ENCODE data around the gene SCFD2. TPM values are rescaled to one million over a fixed set of nuclear protein-coding genes. Genes with fewer than 3 reads are reported as not detected.

SCFD2 gene
- polyA plus RNA-seq, 2 of the 4 experiments (the other 2 are of a cell fraction): 7.6 to 10.8 TPM

DNA sequence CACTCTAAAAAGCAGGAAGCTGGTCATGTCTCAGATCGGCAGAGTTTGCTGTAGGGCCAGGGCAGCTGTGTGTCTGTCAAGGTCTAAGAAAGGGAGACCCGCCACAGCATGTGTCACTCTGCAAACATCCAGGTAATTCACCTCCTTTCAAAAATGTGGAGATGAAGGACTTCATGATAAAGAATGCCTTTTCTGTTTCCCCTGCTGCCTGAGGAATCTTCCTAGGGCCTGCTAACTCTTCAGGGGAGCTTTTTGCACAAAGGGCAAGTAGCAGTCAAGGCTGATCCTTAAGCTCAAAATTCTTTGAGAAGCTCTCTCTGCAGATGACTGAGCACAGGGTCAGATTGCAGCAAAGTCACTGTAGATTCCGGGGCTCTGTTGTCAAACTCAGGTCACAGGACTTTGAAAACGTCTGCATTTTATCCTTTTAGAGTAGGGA, 482.7 kb downstream of the SCFD2 start:
- H3K27ac ChIP-seq: no peak overlapping the region
- no peak overlapping the region for H3K4me2 ChIP-seq
- FAIRE-seq (no peak), ATAC-seq (no peak), DNase-seq (ENCODE audit: low read depth in 1 of 2, low spot score in 1 of 2) (no peak)
- H3K4me1 ChIP-seq: no peaks in the 10 kb centered on the region
- WGBS (ENCODE audit: missing lambda C conversion rate): 80% methylated on average over 4 of the region's 4 CpGs
- no peaks in the 10 kb centered on the region for H3K9me3 ChIP-seq
- TF ChIP-seq, protein P1, sequence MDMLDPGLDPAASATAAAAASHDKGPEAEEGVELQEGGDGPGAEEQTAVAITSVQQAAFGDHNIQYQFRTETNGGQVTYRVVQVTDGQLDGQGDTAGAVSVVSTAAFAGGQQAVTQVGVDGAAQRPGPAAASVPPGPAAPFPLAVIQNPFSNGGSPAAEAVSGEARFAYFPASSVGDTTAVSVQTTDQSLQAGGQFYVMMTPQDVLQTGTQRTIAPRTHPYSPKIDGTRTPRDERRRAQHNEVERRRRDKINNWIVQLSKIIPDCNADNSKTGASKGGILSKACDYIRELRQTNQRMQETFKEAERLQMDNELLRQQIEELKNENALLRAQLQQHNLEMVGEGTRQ (IDR thresholded peaks at IDR 0.05): no peak
- TF ChIP-seq RCOR1 (IDR thresholded peaks at IDR 0.05; ENCODE audit: low read depth, low read length) (no peak), CEBPB (IDR thresholded peaks at IDR 0.05) (no peak), KDM1A (IDR thresholded peaks at IDR 0.05; ENCODE audit: low read depth) (no peak)
- H3K4me3 ChIP-seq: no peak overlapping the region
- ChIA-PET POLR2A (no interaction called here), CTCF (no interaction called here)

DNA sequence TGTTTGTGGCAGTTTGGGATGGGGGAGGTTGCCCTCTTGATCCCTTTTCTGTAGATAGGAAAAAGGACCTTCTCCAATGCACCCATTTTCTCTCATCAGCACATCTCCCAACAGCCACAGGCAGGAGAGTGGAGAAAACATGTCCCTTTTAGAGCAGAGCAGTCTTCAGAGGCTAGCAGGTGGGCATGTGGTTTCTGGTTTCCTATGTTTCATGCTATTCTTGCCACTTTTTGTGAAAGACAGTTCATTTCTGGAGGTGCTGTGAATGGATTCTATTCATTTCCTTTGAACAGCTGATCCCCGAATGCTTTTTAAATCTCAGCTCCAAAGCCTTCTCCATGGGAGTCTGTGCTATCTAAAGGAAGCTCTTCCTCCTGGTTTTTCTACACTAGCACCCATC, 484.9 kb downstream of the SCFD2 start:
- POLR2A ChIA-PET: no interaction called here

DNA sequence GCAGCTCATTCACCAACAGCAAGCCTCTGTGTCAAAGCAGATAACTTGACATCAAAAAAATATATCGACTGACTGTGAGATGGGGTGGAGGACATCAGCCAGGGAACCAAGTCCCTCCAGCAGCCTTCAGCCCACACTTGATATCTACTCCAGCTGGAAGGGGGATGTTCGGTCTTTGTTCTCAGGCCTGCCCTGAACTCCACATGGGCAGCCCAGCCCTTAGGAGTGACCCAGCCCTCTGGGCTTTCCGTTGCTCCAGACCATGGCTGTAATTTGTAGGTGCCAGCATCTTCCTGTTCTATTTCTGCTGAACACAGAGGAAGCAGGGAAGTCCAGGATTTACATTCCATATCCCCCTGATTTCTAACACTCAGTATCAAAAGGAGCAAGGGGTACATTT, 486.4 kb downstream of the SCFD2 start:
- no peak overlapping the region for H3K4me3 ChIP-seq
- H3K9me3 ChIP-seq: no peaks in the 10 kb centered on the region
- ChIA-PET CTCF (no interaction called here), POLR2A (no interaction called here)
- ATAC-seq (no peak), FAIRE-seq (no peak), DNase-seq (ENCODE audit: low read depth in 1 of 2, low spot score in 1 of 2) (no peak)
- no peak overlapping the region for H3K27ac ChIP-seq
- H3K4me1 ChIP-seq: no peaks in the 10 kb centered on the region
- no peak for TF ChIP-seq KDM1A (IDR thresholded peaks at IDR 0.05; ENCODE audit: low read depth)
- TF ChIP-seq, protein P2, sequence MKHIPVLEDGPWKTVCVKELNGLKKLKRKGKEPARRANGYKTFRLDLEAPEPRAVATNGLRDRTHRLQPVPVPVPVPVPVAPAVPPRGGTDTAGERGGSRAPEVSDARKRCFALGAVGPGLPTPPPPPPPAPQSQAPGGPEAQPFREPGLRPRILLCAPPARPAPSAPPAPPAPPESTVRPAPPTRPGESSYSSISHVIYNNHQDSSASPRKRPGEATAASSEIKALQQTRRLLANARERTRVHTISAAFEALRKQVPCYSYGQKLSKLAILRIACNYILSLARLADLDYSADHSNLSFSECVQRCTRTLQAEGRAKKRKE (CRISPR knock-in tag; IDR thresholded peaks at IDR 0.05; ENCODE audit: low read depth): no peak
- TF ChIP-seq ESRRA (IDR thresholded peaks at IDR 0.05; ENCODE audit: borderline replicate concordance, low read length): no peak
- no peak for TF ChIP-seq RCOR1 (IDR thresholded peaks at IDR 0.05; ENCODE audit: low read depth, low read length)
- no peak for TF ChIP-seq ZSCAN20 (CRISPR knock-in tag; IDR thresholded peaks at IDR 0.05)
- no peak for TF ChIP-seq FOXS1 (CRISPR knock-in tag; IDR thresholded peaks at IDR 0.05)
- no peak for TF ChIP-seq CEBPB (IDR thresholded peaks at IDR 0.05)
- TF ChIP-seq SMC3 (IDR thresholded peaks at IDR 0.05): no peak
- no peak for TF ChIP-seq EHF (CRISPR knock-in tag; IDR thresholded peaks at IDR 0.05)
- no peak for TF ChIP-seq ZFP36 (IDR thresholded peaks at IDR 0.05; ENCODE audit: borderline replicate concordance, partially characterized antibody)
- no peak for TF ChIP-seq PHF8 (IDR thresholded peaks at IDR 0.05; ENCODE audit: borderline replicate concordance, low read depth)
- no peak overlapping the region for H3K4me2 ChIP-seq
- 74% methylated on average over 3 of the region's 3 CpGs for WGBS (ENCODE audit: missing lambda C conversion rate)

More for the DNA sequence above, 484.9 kb downstream of the SCFD2 start:
- CTCF ChIA-PET: interaction anchor here (0.7 kb wide), 1 partner anchor 241 kb away, joined by 3 read pairs; no protein-coding TSS in a partner anchor
- Histone ChIP-seq H3K4me2 (no peak overlapping the region), H3K4me1 (no peaks in the 10 kb centered on the region), H3K9me3 (no peaks in the 10 kb centered on the region), H3K4me3 (no peak overlapping the region), H3K27ac (no peak overlapping the region)
- WGBS (ENCODE audit: missing lambda C conversion rate): 100% methylated on average over 1 of the region's 1 CpG
- TF ChIP-seq NR3C1 (IDR thresholded peaks at IDR 0.05) (no peak), ZC3H11A (IDR thresholded peaks at IDR 0.05) (no peak), E2F6 (IDR thresholded peaks at IDR 0.05; ENCODE audit: borderline replicate concordance, low read depth) (no peak), PBX3 (IDR thresholded peaks at IDR 0.05) (no peak), CHD2 (IDR thresholded peaks at IDR 0.05; ENCODE audit: low read length, partially characterized antibody) (no peak), GATA3 (IDR thresholded peaks at IDR 0.05; ENCODE audit: borderline replicate concordance) (no peak)
- TF ChIP-seq, protein P3, sequence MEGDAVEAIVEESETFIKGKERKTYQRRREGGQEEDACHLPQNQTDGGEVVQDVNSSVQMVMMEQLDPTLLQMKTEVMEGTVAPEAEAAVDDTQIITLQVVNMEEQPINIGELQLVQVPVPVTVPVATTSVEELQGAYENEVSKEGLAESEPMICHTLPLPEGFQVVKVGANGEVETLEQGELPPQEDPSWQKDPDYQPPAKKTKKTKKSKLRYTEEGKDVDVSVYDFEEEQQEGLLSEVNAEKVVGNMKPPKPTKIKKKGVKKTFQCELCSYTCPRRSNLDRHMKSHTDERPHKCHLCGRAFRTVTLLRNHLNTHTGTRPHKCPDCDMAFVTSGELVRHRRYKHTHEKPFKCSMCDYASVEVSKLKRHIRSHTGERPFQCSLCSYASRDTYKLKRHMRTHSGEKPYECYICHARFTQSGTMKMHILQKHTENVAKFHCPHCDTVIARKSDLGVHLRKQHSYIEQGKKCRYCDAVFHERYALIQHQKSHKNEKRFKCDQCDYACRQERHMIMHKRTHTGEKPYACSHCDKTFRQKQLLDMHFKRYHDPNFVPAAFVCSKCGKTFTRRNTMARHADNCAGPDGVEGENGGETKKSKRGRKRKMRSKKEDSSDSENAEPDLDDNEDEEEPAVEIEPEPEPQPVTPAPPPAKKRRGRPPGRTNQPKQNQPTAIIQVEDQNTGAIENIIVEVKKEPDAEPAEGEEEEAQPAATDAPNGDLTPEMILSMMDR (IDR thresholded peaks at IDR 0.05): no peak
- ATAC-seq: no peak
- no peak for FAIRE-seq
- no peak for DNase-seq (ENCODE audit: low read depth in 1 of 2, low spot score in 1 of 2)
